NCI-H2196 treated with DMSO at 0.1 percent for 48 hours (cell line): ENCODE measurements around the gene PALB2.

Experiments used
- DNase-seq: peaks from one replicate; lab custom pipeline; 2025; ENCODE audit not compliant: unreplicated experiment; lab: John Stamatoyannopoulos, UW

The PALB2 gene

DNA sequence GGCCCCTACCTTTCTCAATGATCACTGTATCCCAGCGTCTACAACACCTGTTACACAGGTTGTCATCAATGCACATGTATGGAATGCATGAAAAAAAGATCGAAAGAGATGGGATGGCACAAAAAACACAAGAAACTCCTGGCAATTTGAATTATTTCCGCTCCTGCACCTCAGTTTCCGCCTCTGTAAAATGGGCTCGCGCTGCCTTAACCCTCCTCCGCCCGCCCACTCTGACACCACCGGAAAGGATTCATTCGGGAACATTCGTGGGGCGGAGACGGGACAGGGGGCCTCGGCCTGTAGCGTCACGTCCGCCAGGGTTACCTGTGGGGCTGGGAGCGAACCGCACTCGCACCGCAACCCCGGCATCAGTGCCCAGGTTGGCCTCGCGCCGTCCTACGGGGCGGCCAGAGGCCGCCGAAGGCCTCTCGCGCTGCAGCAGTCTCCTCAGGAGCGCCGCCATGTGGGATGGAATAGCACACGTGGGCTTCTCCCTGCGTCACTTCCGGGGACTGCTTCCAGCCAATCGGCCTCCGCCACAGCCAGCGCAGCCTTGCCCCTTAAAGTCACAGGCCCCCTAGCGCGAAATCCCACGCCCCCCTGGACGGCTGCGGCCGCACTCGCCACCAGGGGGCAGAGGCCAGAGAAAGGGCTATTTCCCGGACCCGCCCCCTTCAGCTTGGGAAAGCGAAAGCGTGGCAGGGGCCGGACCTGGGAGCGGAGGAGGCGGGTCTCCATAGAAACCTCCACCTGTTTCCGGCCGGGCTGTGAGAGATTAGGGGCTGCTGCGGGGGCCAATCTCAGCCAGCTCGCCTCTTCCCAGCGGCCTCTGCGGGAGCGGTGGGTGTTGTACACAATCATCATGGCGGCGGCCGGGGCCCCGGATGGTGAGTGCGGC, 84.0 kb downstream of the PALB2 start, which contains the start of the genes EARS2 and UBFD1:
Gene EARS2 (minus strand): TSS at position 470 of the 898 bp plus-strand sequence. CDS start 7 bp downstream, at position 463.
Gene UBFD1 (plus strand): TSS at position 847 of the 898 bp plus-strand sequence. CDS start 16 bp downstream, at position 863.
- peak; percentile 99 for DNase-seq

DNA sequence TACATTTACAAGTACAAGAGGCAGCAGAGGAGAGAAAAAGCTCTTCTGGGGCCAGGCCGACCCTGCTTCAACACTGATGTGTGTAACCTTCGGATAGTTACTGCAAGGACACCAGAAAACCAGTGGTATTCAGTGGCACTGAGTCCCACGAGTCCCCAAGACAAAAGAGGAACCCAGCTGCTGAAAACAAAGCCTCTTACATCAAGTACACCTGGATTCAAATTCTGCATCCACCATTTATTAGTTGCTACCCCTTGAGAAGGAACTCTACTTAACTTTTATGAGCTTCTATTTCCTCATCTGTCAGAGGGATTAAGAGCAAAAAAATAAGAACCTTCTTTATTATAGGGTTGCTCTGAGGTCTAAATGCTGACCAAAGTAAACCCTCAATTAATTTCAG, 86.6 kb downstream of the PALB2 start:
- no peak for DNase-seq
